ENCODE results near the gene ABHD15.

ABHD15 gene

GRCh38 chr17:29514792-29515191, 52.0 kb downstream of the ABHD15 start:
- DNase-seq: peak; percentile 22

- DNase-seq: no peak
These were observed 55.9 kb downstream of the ABHD15 start for GRCh38 chr17:29510953-29511352.

Data from fibroblast of skin of back (primary cell).